ENCODE data around the gene CGN.

- TF ChIP-seq CTCF (CRISPR knock-in tag; IDR thresholded peaks at IDR 0.05) (no peak), KDM4B (CRISPR knock-in tag; IDR thresholded peaks at IDR 0.05) (no peak), MTA3 (CRISPR knock-in tag; IDR thresholded peaks at IDR 0.05) (no peak), RARA (CRISPR knock-in tag; IDR thresholded peaks at IDR 0.05) (no peak), MXD3 (CRISPR knock-in tag; IDR thresholded peaks at IDR 0.05) (no peak)
These were observed 29.8 kb downstream of the CGN start for GRCh38 chr1:151540982-151541377.
